Fibroblast of the aortic adventitia (primary cell): Measurements from ENCODE around the gene SRC. TPM values are rescaled to one million over a fixed set of nuclear protein-coding genes. Genes with fewer than 3 reads are reported as not detected.

Source experiments
- DNase-seq: peaks from one replicate; pipeline ENCODE4 v3.0.0-alpha.2; 2010; ENCODE audit warnings: low read depth
- H3K4me3 ChIP-seq: 2 replicates; pipeline ENCODE4 v1.5.1; 2011; ENCODE audit warnings: low read depth, mild to moderate bottlenecking, control low read depth, low read length, moderate library complexity
- total RNA-seq: library from RNA; depleted of rRNA; stranded (reverse); fragments of >200 nt; gene quantifications from 2 replicates; pipeline ENCODE4 v1.2.3, GENCODE V29; 2012; ENCODE audit warnings: low replicate concordance
- TF ChIP-seq, protein P1 (sequence below): IDR thresholded peaks from 2 replicates; pipeline ENCODE4 v1.5.1; 2011; ENCODE audit warnings: mild to moderate bottlenecking, low read length, control low read depth, inconsistent platforms; ENCODE audit not compliant: insufficient read depth

Gene SRC
- total RNA-seq, 1 donor, result 19.1 TPM

DNA sequence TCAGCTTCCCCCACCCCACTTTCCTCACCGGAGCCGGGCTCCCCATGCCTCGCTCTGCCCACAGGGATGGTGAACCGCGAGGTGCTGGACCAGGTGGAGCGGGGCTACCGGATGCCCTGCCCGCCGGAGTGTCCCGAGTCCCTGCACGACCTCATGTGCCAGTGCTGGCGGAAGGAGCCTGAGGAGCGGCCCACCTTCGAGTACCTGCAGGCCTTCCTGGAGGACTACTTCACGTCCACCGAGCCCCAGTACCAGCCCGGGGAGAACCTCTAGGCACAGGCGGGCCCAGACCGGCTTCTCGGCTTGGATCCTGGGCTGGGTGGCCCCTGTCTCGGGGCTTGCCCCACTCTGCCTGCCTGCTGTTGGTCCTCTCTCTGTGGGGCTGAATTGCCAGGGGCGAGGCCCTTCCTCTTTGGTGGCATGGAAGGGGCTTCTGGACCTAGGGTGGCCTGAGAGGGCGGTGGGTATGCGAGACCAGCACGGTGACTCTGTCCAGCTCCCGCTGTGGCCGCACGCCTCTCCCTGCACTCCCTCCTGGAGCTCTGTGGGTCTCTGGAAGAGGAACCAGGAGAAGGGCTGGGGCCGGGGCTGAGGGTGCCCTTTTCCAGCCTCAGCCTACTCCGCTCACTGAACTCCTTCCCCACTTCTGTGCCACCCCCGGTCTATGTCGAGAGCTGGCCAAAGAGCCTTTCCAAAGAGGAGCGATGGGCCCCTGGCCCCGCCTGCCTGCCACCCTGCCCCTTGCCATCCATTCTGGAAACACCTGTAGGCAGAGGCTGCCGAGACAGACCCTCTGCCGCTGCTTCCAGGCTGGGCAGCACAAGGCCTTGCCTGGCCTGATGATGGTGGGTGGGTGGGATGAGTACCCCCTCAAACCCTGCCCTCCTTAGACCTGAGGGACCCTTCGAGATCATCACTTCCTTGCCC is 57.4 kb downstream of the SRC start:
- DNase-seq, result no peak
- TF ChIP-seq, protein P1, sequence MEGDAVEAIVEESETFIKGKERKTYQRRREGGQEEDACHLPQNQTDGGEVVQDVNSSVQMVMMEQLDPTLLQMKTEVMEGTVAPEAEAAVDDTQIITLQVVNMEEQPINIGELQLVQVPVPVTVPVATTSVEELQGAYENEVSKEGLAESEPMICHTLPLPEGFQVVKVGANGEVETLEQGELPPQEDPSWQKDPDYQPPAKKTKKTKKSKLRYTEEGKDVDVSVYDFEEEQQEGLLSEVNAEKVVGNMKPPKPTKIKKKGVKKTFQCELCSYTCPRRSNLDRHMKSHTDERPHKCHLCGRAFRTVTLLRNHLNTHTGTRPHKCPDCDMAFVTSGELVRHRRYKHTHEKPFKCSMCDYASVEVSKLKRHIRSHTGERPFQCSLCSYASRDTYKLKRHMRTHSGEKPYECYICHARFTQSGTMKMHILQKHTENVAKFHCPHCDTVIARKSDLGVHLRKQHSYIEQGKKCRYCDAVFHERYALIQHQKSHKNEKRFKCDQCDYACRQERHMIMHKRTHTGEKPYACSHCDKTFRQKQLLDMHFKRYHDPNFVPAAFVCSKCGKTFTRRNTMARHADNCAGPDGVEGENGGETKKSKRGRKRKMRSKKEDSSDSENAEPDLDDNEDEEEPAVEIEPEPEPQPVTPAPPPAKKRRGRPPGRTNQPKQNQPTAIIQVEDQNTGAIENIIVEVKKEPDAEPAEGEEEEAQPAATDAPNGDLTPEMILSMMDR, result no peak
- no peak overlapping the region for H3K4me3 ChIP-seq

DNA sequence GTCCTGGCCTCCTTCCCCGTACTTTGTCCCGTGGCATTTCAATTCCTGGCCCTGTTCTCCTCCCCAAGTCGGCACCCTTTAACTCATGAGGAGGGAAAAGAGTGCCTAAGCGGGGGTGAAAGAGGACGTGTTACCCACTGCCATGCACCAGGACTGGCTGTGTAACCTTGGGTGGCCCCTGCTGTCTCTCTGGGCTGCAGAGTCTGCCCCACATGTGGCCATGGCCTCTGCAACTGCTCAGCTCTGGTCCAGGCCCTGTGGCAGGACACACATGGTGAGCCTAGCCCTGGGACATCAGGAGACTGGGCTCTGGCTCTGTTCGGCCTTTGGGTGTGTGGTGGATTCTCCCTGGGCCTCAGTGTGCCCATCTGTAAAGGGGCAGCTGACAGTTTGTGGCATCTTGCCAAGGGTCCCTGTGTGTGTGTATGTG is 58.5 kb downstream of the SRC start:
- TF ChIP-seq, protein P1, result no peak
- H3K4me3 ChIP-seq, result no peak overlapping the region
- no peak for DNase-seq

DNA sequence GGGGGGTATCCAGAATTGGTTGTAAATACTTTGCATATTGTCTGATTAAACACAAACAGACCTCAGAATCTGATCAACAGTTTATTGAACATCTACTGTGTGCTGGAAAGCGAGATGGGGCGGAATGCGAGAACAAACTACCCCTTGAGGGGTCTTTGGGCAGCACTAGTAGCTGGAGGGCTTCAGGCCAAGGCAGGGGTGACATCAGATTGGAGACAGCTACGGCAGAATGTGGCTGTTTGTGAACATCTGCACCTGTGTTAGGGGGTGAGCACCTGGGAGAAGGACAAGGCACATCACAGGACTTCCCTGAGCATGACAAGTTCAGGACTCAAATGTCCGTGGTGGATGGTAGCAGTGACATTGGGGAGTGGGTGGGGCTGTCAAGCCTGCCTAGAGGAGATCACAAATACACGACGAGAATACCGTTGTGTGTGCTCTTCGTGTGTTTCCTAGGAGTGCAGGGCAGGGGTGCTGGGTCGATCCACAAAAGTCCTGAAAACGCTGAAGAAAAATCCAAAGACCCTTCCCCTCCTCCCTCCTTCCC is 59.5 kb downstream of the SRC start:
- no peak for DNase-seq
- TF ChIP-seq, protein P1, result no peak
- H3K4me3 ChIP-seq, result no peak overlapping the region

DNA sequence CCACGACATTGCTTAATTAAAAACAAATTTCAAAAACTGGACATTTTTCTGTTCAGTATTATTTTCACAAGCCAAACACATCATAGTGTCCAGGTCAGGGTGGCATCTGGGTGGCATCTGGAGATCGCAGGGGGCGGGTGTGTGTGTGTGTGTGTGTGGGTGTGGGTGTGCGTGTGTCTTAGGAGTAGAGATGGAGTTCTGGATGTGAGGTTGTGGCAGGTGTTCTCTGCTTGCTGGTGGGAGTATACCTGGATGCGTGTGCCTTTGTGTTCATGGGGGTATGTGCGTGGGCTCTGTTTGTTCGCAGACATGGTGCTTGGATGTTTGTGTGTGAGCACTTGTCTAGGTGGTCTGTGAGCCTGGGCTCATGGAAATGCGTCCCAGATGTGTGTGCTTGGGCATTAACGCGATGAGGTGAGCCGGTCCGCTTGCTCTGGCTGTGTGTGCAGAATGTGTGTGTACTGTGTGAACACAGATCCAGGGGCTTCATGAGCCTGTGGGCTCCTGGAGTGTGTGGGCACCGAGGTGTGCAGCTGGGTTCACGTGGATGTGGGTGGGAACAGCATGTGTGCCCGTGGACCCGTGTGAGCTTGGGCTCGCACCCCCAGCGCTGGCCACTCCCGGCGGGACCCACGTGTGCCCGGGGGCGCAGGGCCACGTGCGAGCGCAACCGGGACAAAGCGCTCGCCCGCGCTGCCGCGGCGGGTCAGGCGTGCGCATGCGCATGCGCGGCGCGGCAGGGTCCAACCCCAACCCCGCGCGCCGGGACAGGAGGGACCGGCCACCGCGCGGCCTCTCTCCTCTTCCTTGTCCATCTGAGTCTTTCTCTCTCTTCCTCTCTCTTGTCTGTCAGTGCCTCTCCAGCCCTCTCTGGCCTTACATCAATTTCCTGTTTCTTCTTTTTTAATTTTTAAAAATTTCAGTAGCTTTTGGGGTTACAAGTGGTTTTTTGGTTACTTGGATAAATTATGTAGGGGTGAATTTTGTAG is 60.4 kb downstream of the SRC start:
- H3K4me3 ChIP-seq, result peak overlapping the region; percentile 59
- TF ChIP-seq, protein P1, result no peak
- no peak for DNase-seq

DNA sequence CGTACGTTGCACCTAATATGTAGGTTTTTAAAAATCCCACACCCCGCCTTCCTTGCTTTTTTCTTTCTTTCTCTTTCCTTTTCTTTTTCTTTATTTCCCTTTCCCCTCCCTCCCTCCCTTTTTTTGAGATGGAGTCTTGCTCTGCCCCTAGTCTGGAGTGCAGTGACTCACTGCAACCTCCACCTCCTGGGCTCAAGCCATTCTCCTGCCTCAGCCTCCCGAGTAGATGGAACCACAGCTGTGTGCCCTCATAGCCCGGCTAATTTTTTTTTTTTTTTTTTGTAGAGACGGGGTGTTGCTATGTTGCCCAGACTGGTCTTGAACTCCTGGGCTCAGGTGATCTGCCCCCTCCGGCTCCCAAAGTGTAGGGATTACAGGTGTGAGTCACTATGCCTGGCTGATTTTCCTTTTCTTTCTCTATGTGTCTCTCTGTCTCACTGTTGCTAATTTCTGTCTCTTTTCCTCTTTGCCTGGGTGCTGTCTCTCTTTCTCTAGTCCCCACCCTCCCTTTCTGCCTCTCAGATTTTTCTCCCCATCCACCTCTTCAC is 61.2 kb downstream of the SRC start:
- TF ChIP-seq, protein P1, result no peak
- H3K4me3 ChIP-seq, result peak overlapping the region; percentile 59
- DNase-seq, result peak; percentile 21

DNA sequence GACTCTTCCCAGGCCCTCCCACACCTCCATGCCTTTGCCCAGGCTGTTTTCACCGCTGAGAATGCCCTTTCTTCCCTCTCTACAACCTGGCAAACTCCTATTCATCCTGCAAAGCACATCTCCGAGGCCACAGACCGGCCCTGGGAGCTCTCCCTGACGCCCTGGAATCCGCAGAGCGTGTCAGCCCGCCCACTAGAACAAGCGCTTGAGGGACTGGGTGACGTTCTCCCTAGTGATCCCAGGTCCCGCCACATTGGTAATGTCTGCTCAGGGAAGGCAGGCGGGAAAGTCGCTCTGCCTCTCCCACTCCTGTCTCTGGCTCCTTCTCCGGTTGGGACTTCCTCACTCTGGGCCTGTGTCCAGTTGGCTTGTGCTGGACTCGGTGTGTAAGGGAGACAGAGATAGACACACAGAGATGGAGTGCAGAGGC is 61.6 kb downstream of the SRC start:
- peak; percentile 38 for DNase-seq

More for the DNA sequence above, 61.6 kb downstream of the SRC start:
- TF ChIP-seq, protein P1, result no peak
- H3K4me3 ChIP-seq, result no peak overlapping the region
